NCI-H1417 treated with DMSO at 0.1 percent for 48 hours (cell line): ENCODE data around the gene KDELR3.

ENCODE experiments used
- DNase-seq: peaks from one replicate; lab custom pipeline; 2025; lab: John Stamatoyannopoulos, UW

Gene KDELR3

GRCh38 chr22:38523029-38523428 is 55.1 kb downstream of the KDELR3 start:
- no peak for DNase-seq

GRCh38 chr22:38523479-38523878 is 55.6 kb downstream of the KDELR3 start:
- no peak for DNase-seq

GRCh38 chr22:38524429-38524828 is 56.5 kb downstream of the KDELR3 start:
- no peak for DNase-seq

- DNase-seq = no peak
These were observed 63.5 kb downstream of the KDELR3 start for GRCh38 chr22:38531251-38531938.
